Dermis blood vessel endothelial cell (primary cell): Measurements from ENCODE around the gene BNIP5. TPM values are rescaled to one million over a fixed set of nuclear protein-coding genes. Genes with fewer than 3 reads are reported as not detected.
"Not testable (repeated sequence)": the region's sequence is repeated elsewhere in the genome, so short reads cannot be mapped to it uniquely, and the experiment has no call there.

ENCODE experiments used
- DNase-seq: peaks from one replicate; pipeline ENCODE4 v3.0.0; 2010
- total RNA-seq: library from RNA; depleted of rRNA; stranded (reverse); fragments of >200 nt; gene quantifications from 2 replicates; pipeline ENCODE4 v1.2.3, GENCODE V29; 2014

BNIP5 gene
- total RNA-seq, 1 donor from 2014 or later = not detected

GRCh38 chr6:36340618-36341454 lies 4.1 kb upstream of the BNIP5 start:
- peak; percentile 77 for DNase-seq

GRCh38 chr6:36340306-36340617 lies 3.6 kb upstream of the BNIP5 start:
- DNase-seq = no peak

- DNase-seq = no peak
These were observed 2.5 kb upstream of the BNIP5 start for GRCh38 chr6:36339146-36339545.

- DNase-seq = not testable (repeated sequence)
These were observed 1.5 kb upstream of the BNIP5 start for GRCh38 chr6:36338223-36338622.

GRCh38 chr6:36337814-36338213 lies 1.1 kb upstream of the BNIP5 start:
- no peak for DNase-seq

GRCh38 chr6:36336208-36336710 lies 429 bp downstream of the BNIP5 start:
- DNase-seq = no peak

GRCh38 chr6:36335465-36336207 lies 1.1 kb downstream of the BNIP5 start:
- DNase-seq = no peak

GRCh38 chr6:36334832-36335459 lies 1.7 kb downstream of the BNIP5 start:
- DNase-seq = no peak

- no peak for DNase-seq
These were observed 2.6 kb downstream of the BNIP5 start for GRCh38 chr6:36333931-36334725.

GRCh38 chr6:36333171-36333895 lies 3.4 kb downstream of the BNIP5 start:
- no peak for DNase-seq

GRCh38 chr6:36331381-36331780 lies 5.3 kb downstream of the BNIP5 start:
- DNase-seq = no peak

- DNase-seq = no peak
These were observed 6.3 kb downstream of the BNIP5 start for GRCh38 chr6:36330366-36330765.

GRCh38 chr6:36329798-36330291 lies 6.8 kb downstream of the BNIP5 start:
- no peak for DNase-seq

GRCh38 chr6:36328600-36328999 lies 8.1 kb downstream of the BNIP5 start:
- DNase-seq = no peak

GRCh38 chr6:36327919-36328236 lies 8.8 kb downstream of the BNIP5 start:
- no peak for DNase-seq

- DNase-seq = no peak
These were observed 9.3 kb downstream of the BNIP5 start for GRCh38 chr6:36327226-36327918.

- DNase-seq = no peak
These were observed 10.2 kb downstream of the BNIP5 start for GRCh38 chr6:36326356-36326995.

GRCh38 chr6:36324715-36325114 lies 12.0 kb downstream of the BNIP5 start:
- DNase-seq = no peak

- DNase-seq = no peak
These were observed 12.5 kb downstream of the BNIP5 start for GRCh38 chr6:36324191-36324590.

GRCh38 chr6:36323062-36323461 lies 13.6 kb downstream of the BNIP5 start:
- DNase-seq = peak; percentile 21

GRCh38 chr6:36322591-36322990 lies 14.1 kb downstream of the BNIP5 start:
- DNase-seq = no peak
